Activated CD8-positive, alpha-beta memory T cell treated with anti-CD3 and anti-CD28 coated beads for 1 hour (primary cell): Measurements from ENCODE around the gene NOP14.
"Not testable (repeated sequence)": the region's sequence is repeated elsewhere in the genome, so short reads cannot be mapped to it uniquely, and the experiment has no call there.

ENCODE experiments used
- DNase-seq, 2 donors: peaks; one replicate each; pipeline ENCODE4 v3.0.0-alpha.2; 2020; ENCODE audit warnings: low read depth in 1 of 2; ENCODE audit errors: extremely low read depth in 1 of 2

NOP14 gene

GRCh38 chr4:2963175-2963965 is at the start of gene NOP14, which contains the start of gene GRK4:
NOP14 (minus strand) TSS chr4:2963406; CDS start chr4:2963319, 87 bp downstream.
GRK4 (plus strand) TSS chr4:2963571; CDS start chr4:2964071, 500 bp downstream.
- DNase-seq, result peak; percentile 91 to 95

GRCh38 chr4:3011456-3012220 is 48.4 kb upstream of the NOP14 start:
- DNase-seq, result no peak

GRCh38 chr4:3010998-3011397 is 47.8 kb upstream of the NOP14 start:
- DNase-seq, result no peak

DNA sequence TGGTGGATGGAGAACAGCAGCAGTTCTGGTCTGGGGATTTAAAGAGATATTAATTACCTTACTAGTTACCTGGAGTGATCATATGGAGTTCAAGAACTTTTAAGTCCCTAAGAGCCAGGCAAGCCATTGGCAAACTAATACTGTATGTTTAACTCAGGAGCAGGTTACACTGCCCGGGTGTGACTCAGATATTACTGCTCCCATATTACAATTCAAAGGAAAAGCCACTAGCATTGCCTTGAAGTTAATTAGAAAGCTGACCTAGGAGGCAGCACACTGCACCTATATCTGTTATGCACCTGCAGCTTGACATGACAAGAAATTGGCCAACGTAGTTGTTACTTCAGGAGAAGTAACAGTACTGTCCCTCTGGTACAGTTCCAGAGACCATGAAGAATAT is 47.4 kb upstream of the NOP14 start:
- DNase-seq, result no peak

DNA sequence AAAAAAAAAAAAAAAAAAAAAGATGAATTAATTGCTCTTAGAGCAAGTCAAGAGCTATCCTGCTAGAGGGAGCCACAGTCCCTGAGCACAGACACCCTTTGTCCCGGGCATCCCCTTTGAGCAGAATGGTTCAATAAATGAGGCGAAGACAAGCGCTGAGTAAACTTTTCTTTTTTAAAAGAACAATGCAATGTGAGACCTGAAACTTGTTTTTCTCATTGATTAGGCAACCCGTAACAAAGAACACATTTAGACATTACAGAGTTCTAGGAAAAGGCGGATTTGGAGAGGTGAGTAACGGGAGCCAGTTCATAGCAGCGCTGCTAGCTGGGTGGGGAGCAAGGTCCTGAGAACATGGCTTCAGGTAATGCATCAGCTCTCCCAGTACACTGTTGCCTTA is 46.2 kb upstream of the NOP14 start:
- no peak for DNase-seq

GRCh38 chr4:3007724-3008123 is 44.5 kb upstream of the NOP14 start:
- DNase-seq, result no peak

GRCh38 chr4:2996415-2996814 is 33.2 kb upstream of the NOP14 start:
- DNase-seq, result no peak

DNA sequence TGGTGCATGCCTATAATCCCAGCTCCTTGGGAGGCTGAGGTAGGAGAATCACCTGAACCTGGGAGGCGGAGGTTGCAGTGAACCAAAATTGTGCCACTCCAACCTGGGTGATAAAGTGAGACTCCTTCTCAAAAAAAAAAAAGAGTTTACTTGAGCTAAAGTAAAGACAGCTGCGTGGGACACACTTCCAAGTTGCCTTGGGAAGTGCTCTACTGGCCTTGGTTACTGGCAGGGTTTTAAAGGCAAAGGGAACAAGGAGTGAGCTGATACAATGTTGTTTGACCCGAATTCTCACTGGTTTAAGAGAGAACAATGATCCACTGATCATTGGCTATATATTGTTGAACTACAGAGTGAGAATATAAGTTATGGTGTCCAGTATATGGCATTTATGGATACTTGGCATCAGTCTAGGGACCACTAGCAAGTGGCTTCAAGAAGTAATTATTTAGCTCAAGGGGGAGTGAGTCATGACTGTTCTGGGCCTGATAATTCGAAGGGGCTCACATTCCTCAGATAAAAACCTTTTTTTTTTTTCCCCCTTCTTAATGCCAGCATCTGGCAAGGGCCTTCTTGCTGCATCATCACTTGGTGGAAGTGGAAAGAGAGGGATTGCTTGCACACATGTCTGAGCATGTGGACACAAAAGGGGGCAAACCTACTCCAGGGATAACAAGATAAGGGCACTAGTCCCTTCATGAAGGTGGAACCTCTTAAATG is 32.5 kb upstream of the NOP14 start:
- no peak for DNase-seq

DNA sequence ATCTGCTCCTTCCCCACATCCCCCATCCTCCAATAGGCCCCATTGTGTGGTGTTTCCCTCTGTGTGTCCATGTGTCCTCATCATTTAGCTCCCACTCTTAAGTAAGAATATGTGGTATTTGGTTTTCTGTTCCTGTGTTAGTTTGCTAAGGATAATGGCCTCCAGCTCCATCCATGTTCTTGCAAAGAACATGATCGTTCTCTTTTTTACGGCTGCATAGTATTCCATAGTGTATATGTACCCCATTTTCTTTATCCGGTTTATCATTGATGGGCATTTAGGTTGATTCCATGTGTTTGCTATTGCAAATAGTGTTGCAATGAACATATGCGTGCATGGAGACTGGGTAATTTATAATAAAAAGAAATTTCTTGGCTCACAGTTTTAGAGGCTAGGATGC is 31.7 kb upstream of the NOP14 start:
- DNase-seq, result no peak

- no peak for DNase-seq
These were observed 28.0 kb upstream of the NOP14 start for GRCh38 chr4:2991243-2991642.

DNA sequence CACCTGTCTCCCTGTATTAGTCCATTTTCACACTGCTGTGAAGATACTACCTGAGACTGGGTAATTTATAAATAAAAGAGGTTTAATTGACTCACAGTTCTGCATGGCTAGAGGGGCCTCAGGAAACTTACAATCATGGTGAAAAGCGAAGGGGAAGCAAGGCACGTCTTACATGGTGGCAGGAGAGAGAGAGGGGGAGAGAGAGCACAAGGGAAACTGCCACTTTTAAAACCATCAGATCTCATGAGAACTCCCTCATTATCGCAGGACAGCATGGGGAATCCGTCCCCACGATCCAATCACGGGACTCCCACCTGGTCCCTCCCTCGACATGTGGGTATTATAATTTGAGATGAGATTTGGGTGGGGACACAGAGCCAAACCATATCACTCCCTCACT is 20.5 kb upstream of the NOP14 start:
- DNase-seq, result not testable (repeated sequence)

GRCh38 chr4:2982012-2982411 is 18.8 kb upstream of the NOP14 start:
- DNase-seq, result no peak

DNA sequence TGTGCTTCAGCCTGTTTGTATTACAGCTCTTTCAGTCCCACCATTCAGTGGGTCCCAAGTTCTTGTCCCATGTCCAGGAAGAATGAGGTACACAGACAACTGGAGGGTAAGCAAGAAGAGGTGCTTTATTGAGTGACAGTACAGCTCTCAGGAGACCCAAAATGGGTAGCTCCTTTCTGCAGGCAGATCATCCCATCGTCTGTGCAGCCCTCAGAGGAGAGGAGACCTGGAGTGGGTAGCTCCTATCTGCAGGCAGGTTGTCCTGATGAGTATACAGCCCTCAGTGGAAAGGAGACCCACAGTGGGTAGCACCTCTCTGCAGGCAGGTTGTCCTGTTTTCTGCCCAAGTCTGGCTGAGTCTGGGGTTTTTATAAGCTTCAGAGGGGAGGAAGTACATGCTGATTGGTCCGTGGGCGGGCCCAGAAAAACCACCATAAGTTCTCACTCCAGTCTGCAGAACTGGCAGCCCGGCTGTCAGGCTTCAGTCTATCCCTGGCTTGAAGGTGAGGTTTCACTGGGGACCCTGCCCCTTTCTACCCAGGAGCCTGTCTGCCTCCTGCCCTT is 18.1 kb upstream of the NOP14 start:
- no peak for DNase-seq

GRCh38 chr4:2977211-2978088 is 14.2 kb upstream of the NOP14 start:
- no peak for DNase-seq

DNA sequence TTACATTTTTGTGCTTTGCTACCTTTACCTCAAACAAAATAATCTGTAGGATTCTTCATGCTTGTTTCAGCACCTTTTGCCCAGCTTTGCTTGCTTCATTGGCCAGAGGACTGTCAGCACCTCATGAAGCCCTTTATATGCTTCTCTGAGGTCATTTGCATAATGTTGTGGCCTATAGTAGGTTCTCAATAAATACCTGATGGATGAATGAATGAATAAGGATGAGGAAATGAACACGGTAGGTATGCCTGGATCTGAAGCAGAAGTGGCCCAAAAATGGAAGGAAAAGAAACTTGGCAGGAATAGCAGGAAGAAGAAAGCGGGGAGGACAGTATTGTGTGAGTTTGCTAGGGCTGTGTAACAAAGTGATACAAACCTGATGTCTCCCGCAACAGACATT is 8.1 kb upstream of the NOP14 start:
- no peak for DNase-seq

GRCh38 chr4:2968381-2968780 is 5.2 kb upstream of the NOP14 start:
- DNase-seq, result no peak

DNA sequence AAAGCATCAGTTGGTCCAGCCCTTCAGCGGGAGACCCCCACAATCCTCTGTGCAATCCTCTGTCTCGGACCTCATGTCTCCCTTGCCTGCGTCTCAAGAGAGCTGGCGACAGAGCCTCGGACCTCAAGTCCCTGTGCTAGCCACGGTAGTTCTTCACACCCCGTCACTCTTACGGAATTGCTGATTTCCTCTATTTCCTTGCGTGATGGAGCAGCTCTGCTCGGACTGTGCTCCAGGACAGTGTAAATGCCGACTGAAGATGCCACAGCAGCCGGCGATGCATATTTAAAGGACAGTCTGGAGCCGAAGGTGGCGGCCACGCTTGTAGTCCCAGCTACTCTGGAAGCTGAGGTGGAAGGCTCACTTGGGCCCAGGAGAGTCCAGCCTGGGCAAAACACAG is 2.1 kb upstream of the NOP14 start:
- DNase-seq, result no peak

GRCh38 chr4:2964706-2965258 is 1.6 kb upstream of the NOP14 start:
- DNase-seq, result no peak

DNA sequence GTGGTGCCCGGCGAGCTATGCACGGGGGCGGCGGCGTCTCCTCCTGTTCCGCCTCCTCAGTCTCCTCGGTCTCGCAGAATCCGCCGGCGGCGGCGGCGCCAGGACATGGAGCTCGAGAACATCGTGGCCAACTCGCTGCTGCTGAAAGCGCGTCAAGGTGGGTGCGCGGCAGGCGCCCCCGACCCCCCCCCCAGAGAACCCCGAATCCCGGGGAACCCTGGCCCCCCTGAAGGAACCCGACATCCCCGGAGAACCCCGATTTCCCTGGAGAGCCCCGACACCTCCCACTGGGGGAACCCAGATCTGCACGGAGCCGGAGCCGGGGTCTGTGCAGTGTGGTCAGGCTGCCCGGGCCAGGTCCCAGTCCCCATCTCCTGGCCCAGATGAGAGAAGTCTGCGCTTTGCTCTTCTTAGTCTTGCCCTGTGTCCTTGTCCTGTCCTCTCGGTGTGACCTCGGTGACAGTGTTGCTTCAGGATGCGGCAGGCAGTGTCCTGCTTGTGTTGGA is 813 bp upstream of the NOP14 start:
- DNase-seq, result no peak
